CD14-positive monocyte (primary cell): Measurements from ENCODE around the gene ABHD14A. TPM values are rescaled to one million over a fixed set of nuclear protein-coding genes. Genes with fewer than 3 reads are reported as not detected.
A peak's percentile ranks its signal among the peaks of the same experiment; 100 is the strongest.

Experiments used
- DNase-seq, 3 donors: peaks; one replicate each; pipeline ENCODE4 v3.0.0-alpha.2; 2011 to 2022
- H2AFZ ChIP-seq: 2 replicates; pipeline ENCODE4 v1.6.0; 2012; ENCODE audit warnings: mild to moderate bottlenecking, low read depth, low read length, inconsistent platforms; ENCODE audit not compliant: insufficient read depth, poor library complexity, severe bottlenecking
- H3K27ac ChIP-seq, 2 donors: 1 replicate in 1 of 2; 2 replicates in 1 of 2; pipeline ENCODE4 v1.5.1; 2012 to 2013; ENCODE audit warnings: low read length in 2 of 2, control low read depth in 1 of 2, inconsistent platforms in 1 of 2, low read depth in 1 of 2, mild to moderate bottlenecking in 1 of 2
- H3K27me3 ChIP-seq, 2 donors: one replicate each; pipeline versions ENCODE4 v1.6.0 to v1.6.1; 2011 to 2013; ENCODE audit warnings: low read length in 2 of 2; ENCODE audit not compliant: control insufficient read depth in 2 of 2, insufficient read depth in 2 of 2
- H3K36me3 ChIP-seq, 2 donors: replicated peaks in 1 of 2; 1 replicate in 1 of 2; 2 replicates in 1 of 2; pipeline versions ENCODE4 v1.5.1 to v1.6.1; 2012 to 2013; ENCODE audit warnings: low read length in 2 of 2, control low read depth in 1 of 2, inconsistent platforms in 1 of 2, mild to moderate bottlenecking in 1 of 2; ENCODE audit not compliant: insufficient read depth in 2 of 2, control insufficient read depth in 1 of 2
- H3K4me1 ChIP-seq, 2 donors: 1 replicate in 1 of 2; 2 replicates in 1 of 2; pipeline versions ENCODE4 v1.5.1 to v1.6.1; 2012 to 2013; ENCODE audit warnings: low read length in 2 of 2, control low read depth in 1 of 2, inconsistent platforms in 1 of 2, mild to moderate bottlenecking in 1 of 2, moderate library complexity in 1 of 2; ENCODE audit not compliant: insufficient read depth in 2 of 2, control insufficient read depth in 1 of 2
- H3K4me2 ChIP-seq: replicated peaks from 2 replicates; pipeline ENCODE3; 2012; ENCODE audit warnings: low read length, moderate library complexity, mild to moderate bottlenecking; ENCODE audit not compliant: poor library complexity, severe bottlenecking; ENCODE audit errors: extremely low read depth
- H3K4me3 ChIP-seq, 3 experiments: fragments of 200-600 bp in 1 of 3; sonication (generic) in 1 of 3; replicated peaks in 1 of 3; 1 replicate in 2 of 3; 2 replicates in 1 of 3; pipeline ENCODE4 v1.5.1; 2011 to 2013; ENCODE audit warnings: low read length in 3 of 3, mild to moderate bottlenecking in 3 of 3, control low read depth in 2 of 3, low read depth in 2 of 3, inconsistent platforms in 1 of 3, moderate library complexity in 1 of 3
- H3K79me2 ChIP-seq: 2 replicates; pipeline ENCODE4 v1.6.0; 2012; ENCODE audit warnings: mild to moderate bottlenecking, control low read depth, inconsistent platforms, low read length, moderate library complexity; ENCODE audit not compliant: insufficient read depth
- H3K9ac ChIP-seq: 2 replicates; pipeline ENCODE4 v1.6.0; 2017; ENCODE audit warnings: low read length, mild to moderate bottlenecking; ENCODE audit not compliant: insufficient read depth, poor library complexity, severe bottlenecking
- H3K9me3 ChIP-seq, 2 donors: replicated peaks in 1 of 2; 1 replicate in 1 of 2; 2 replicates in 1 of 2; pipeline versions ENCODE4 v1.5.1 to v1.6.1; 2012 to 2013; ENCODE audit warnings: low read length in 2 of 2, control low read depth in 1 of 2; ENCODE audit not compliant: control insufficient read depth in 1 of 2, insufficient read depth in 1 of 2
- H4K20me1 ChIP-seq: 2 replicates; pipeline ENCODE4 v1.6.0; 2012; ENCODE audit warnings: mild to moderate bottlenecking, low read length, control low read depth, moderate library complexity; ENCODE audit not compliant: insufficient read depth
- H3K27ac Mint-ChIP-seq, 7 donors: one replicate each; pipeline ENCODE4 v1.8.0; 2020; ENCODE audit warnings: mild to moderate bottlenecking in 7 of 7, mixed read lengths in 7 of 7, moderate library complexity in 6 of 7, inconsistent platforms in 2 of 7
- H3K27me3 Mint-ChIP-seq, 3 donors: one replicate each; pipeline ENCODE4 v1.8.0; 2021 to 2022; ENCODE audit warnings: low read depth in 3 of 3, mild to moderate bottlenecking in 3 of 3, mixed read lengths in 3 of 3, moderate library complexity in 3 of 3, inconsistent platforms in 1 of 3
- H3K36me3 Mint-ChIP-seq, 2 donors: one replicate each; pipeline ENCODE4 v1.8.0; 2020; ENCODE audit warnings: mixed read lengths in 2 of 2, inconsistent platforms in 1 of 2, mild to moderate bottlenecking in 1 of 2
- H3K4me1 Mint-ChIP-seq: one replicate; pipeline ENCODE4 v1.8.0; 2020; ENCODE audit warnings: mild to moderate bottlenecking, mixed read lengths
- H3K4me3 Mint-ChIP-seq, 2 donors: one replicate each; pipeline ENCODE4 v1.8.0; 2020; ENCODE audit warnings: mild to moderate bottlenecking in 2 of 2, mixed read lengths in 2 of 2, moderate library complexity in 1 of 2
- H3K9me3 Mint-ChIP-seq, 7 donors: one replicate each; pipeline ENCODE4 v1.8.0; 2020 to 2022; ENCODE audit warnings: mixed read lengths in 7 of 7, mild to moderate bottlenecking in 6 of 7, moderate library complexity in 6 of 7, inconsistent platforms in 2 of 7
- CTCF ChIP-seq: fragments of 200-600 bp; IDR thresholded peaks from one replicate; pipeline ENCODE4 v1.8.0; 2022; ENCODE audit warnings: antibody characterized with exemption, mild to moderate bottlenecking
- WGBS: methylation state at CpG from one replicate; pipeline ENCODE4 v1.1.5; 2013; ENCODE audit warnings: missing lambda C conversion rate; ENCODE audit not compliant: insufficient coverage; 5-methylcytosine and 5-hydroxymethylcytosine counted together
- intact Hi-C, 2 donors: fragments of 100-400 bp; cut with micrococcal nuclease; formaldehyde crosslinking; loops; one replicate each; pipeline versions ENCODE4 v1.15.0 to v1.15.1; 2023
- polyA plus RNA-seq, 3 donors: library from polyadenylated mRNA; depleted of rRNA in 1 of 3; unstranded in 2 of 3; stranded (reverse) in 1 of 3; fragments of 300-500 nt in 2 of 3; fragments of >200 nt in 1 of 3; fragmentation: Illumina TruSeq in 2 of 3; gene quantifications; 1 replicate in 2 of 3; 2 replicates in 1 of 3; pipeline ENCODE4 v1.2.3, GENCODE V29; 2012 to 2021

The ABHD14A gene
- polyA plus RNA-seq, 3 donors = 6.9 to 13.2 (median 11.7) TPM

- H3K4me1 ChIP-seq = peaks cover 15 to 17% of the 10 kb centered on the region in 2 donors
- peaks cover 18% of the 10 kb centered on the region for H3K4me1 Mint-ChIP-seq
- no peaks in the 10 kb centered on the region for H3K9me3 Mint-ChIP-seq
- H3K9me3 ChIP-seq = no peaks in the 10 kb centered on the region
- no peaks in the 10 kb centered on the region for H4K20me1 ChIP-seq
- no peak for DNase-seq
- intact Hi-C loops = no loop called here
- H3K9ac ChIP-seq = no peak overlapping the region
- no peak overlapping the region for H3K4me3 ChIP-seq
- H3K4me2 ChIP-seq = no peak overlapping the region
- no peak overlapping the region for H3K27ac Mint-ChIP-seq
- H3K79me2 ChIP-seq = no peaks in the 10 kb centered on the region
- no peak overlapping the region for H3K4me3 Mint-ChIP-seq
- H2AFZ ChIP-seq = no peak overlapping the region
- TF ChIP-seq CTCF = no peak
- H3K36me3 Mint-ChIP-seq = no peaks in the 10 kb centered on the region
- no peaks in the 10 kb centered on the region for H3K27me3 ChIP-seq
- no peak overlapping the region for H3K27ac ChIP-seq
- H3K27me3 Mint-ChIP-seq = peaks cover 0 to 1% (median 1%) of the 10 kb centered on the region in 3 donors
- H3K36me3 ChIP-seq = no peaks in the 10 kb centered on the region
Observed at GRCh38 chr3:52010431-52010830, 35.6 kb downstream of the ABHD14A start.

GRCh38 chr3:52012699-52013098 is 37.8 kb downstream of the ABHD14A start:
- Histone ChIP-seq H3K79me2 (no peaks in the 10 kb centered on the region), H3K9ac (no peak overlapping the region), H3K36me3 (no peaks in the 10 kb centered on the region), H3K4me3 (no peak overlapping the region), H3K4me1 (no peaks in the 10 kb centered on the region), H3K9me3 (no peaks in the 10 kb centered on the region), H4K20me1 (no peaks in the 10 kb centered on the region), H3K27me3 (no peaks in the 10 kb centered on the region), H3K27ac (no peak overlapping the region), H2AFZ (no peak overlapping the region), H3K4me2 (no peak overlapping the region)
- no peak for TF ChIP-seq CTCF
- peak overlapping the region in 1 of 7 donors; percentile 28 for H3K27ac Mint-ChIP-seq
- no peaks in the 10 kb centered on the region for H3K36me3 Mint-ChIP-seq
- no peak overlapping the region for H3K4me3 Mint-ChIP-seq
- H3K27me3 Mint-ChIP-seq = peaks cover 0 to 4% (median 1%) of the 10 kb centered on the region in 3 donors
- peaks cover 4% of the 10 kb centered on the region for H3K4me1 Mint-ChIP-seq
- H3K9me3 Mint-ChIP-seq = no peaks in the 10 kb centered on the region
- 75% methylated on average over 6 of the region's 7 CpGs for WGBS
- no peak for DNase-seq
- intact Hi-C loops = no loop called here
